SU-DHL-6 (cell line): Measurements from ENCODE around the gene CAMKK1.

ENCODE experiments used
- H2AFZ ChIP-seq: fragments of 200-600 bp; sonication (generic); 2 replicates; pipeline ENCODE4 v1.6.1; 2014; ENCODE audit warnings: low read depth, mild to moderate bottlenecking, moderate library complexity, mixed read lengths, antibody characterized with exemption, low read length; ENCODE audit not compliant: severe bottlenecking
- H3F3A ChIP-seq: fragments of 200-600 bp; shearing (Covaris generic); 2 replicates; pipeline ENCODE4 v1.6.0; 2016; ENCODE audit warnings: antibody characterized with exemption, mild to moderate bottlenecking; ENCODE audit not compliant: insufficient read depth
- H3K27ac ChIP-seq: fragments of 200-600 bp; sonication (generic); 2 replicates; pipeline ENCODE4 v1.5.1; 2016; ENCODE audit warnings: low read depth, mild to moderate bottlenecking, low read length, moderate library complexity, mixed read lengths
- H3K27me3 ChIP-seq: fragments of 200-600 bp; sonication (generic), shearing (Covaris generic); 2 replicates; pipeline ENCODE4 v1.6.0; 2014; ENCODE audit warnings: mild to moderate bottlenecking, low read length
- H3K36me3 ChIP-seq: fragments of 200-600 bp; sonication (generic); 2 replicates; pipeline ENCODE4 v1.6.1; 2014; ENCODE audit warnings: mild to moderate bottlenecking, low read length, mixed read lengths
- H3K4me2 ChIP-seq: fragments of 300-600, 200-600 bp; shearing (Covaris generic), sonication (generic); 2 replicates; pipeline ENCODE4 v1.6.0; 2014; ENCODE audit warnings: low read length, low read depth, mild to moderate bottlenecking; ENCODE audit not compliant: poor library complexity, severe bottlenecking
- H3K4me3 ChIP-seq: fragments of 200-600 bp; sonication (generic); 2 replicates; pipeline ENCODE4 v1.5.1; 2014; ENCODE audit warnings: antibody characterized with exemption, low read length, mild to moderate bottlenecking, mixed read lengths; ENCODE audit not compliant: insufficient read depth, poor library complexity, severe bottlenecking
- H3K79me2 ChIP-seq: fragments of 200-600 bp; sonication (generic); 2 replicates; pipeline ENCODE4 v1.6.1; 2014; ENCODE audit warnings: mild to moderate bottlenecking, low read length, moderate library complexity; ENCODE audit not compliant: insufficient read depth
- H3K9ac ChIP-seq: fragments of 200-600 bp; sonication (generic); 2 replicates; pipeline ENCODE4 v1.7.0; 2014; ENCODE audit warnings: mild to moderate bottlenecking, low read length
- H3K9me2 ChIP-seq: fragments of 200-600 bp; sonication (generic); replicated peaks from 2 replicates; pipeline ENCODE4 v1.6.1; 2014; ENCODE audit warnings: low read length; ENCODE audit not compliant: insufficient read depth
- H3K9me3 ChIP-seq: fragments of 200-600 bp; sonication (generic); 2 replicates; pipeline ENCODE4 v1.6.1; 2014; ENCODE audit warnings: low read length, mixed read lengths; ENCODE audit not compliant: insufficient read depth
- H4K20me1 ChIP-seq: fragments of 200-600 bp; sonication (generic); 2 replicates; pipeline ENCODE4 v1.6.1; 2014; ENCODE audit warnings: low read depth, mild to moderate bottlenecking, antibody characterized with exemption, low read length, moderate library complexity, mixed read lengths
- EZH2phosphoT487 ChIP-seq: fragments of 200-600 bp; sonication (generic), shearing (Covaris generic); conservative IDR thresholded peaks from 2 replicates; pipeline ENCODE4 v1.6.1; 2018; ENCODE audit warnings: mild to moderate bottlenecking, antibody characterized with exemption, low read length, moderate library complexity, mixed read lengths
- TF ChIP-seq, protein P1 (sequence below): fragments of 200-600 bp; sonication (generic); IDR thresholded peaks from one replicate; pipeline ENCODE4 v1.5.1; 2017; ENCODE audit warnings: antibody characterized with exemption, mild to moderate bottlenecking, low read length, moderate library complexity; ENCODE audit not compliant: insufficient read depth, poor library complexity, severe bottlenecking

CAMKK1 gene

DNA sequence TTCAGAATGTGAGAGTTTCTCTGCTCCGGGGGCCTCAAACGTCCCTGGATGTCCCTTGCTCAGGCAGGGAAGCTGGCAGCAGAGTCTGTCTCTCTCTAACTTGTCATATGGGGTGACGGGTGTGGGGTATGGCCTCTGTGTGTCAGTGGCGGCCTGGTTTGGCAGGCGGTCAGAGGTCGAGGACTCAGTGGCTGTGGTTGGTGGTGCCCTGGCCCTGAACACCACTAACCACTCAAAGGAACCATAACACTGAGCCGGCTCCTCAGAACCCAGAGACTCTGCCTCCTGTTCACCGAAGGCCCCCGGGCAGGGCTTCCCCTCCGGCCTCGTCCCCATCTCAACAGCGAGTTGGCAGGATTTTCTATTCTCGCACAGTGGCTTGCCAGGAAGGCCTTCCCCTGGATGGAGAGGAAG lies 22.7 kb upstream of the CAMKK1 start:
- H3K36me3 ChIP-seq, result no peaks in the 10 kb centered on the region
- no peak overlapping the region for H2AFZ ChIP-seq
- no peak overlapping the region for H3K4me3 ChIP-seq
- H3K4me2 ChIP-seq, result no peak overlapping the region
- H3K9ac ChIP-seq, result no peak overlapping the region
- H3K27me3 ChIP-seq, result no peaks in the 10 kb centered on the region
- peaks cover 6% of the 10 kb centered on the region; the same call in 1 of the 2 replicates for H3F3A ChIP-seq
- H3K9me2 ChIP-seq, result no peaks in the 10 kb centered on the region
- H3K79me2 ChIP-seq, result no peaks in the 10 kb centered on the region
- H4K20me1 ChIP-seq, result no peaks in the 10 kb centered on the region
- no peak for TF ChIP-seq EZH2phosphoT487
- TF ChIP-seq, protein P1, sequence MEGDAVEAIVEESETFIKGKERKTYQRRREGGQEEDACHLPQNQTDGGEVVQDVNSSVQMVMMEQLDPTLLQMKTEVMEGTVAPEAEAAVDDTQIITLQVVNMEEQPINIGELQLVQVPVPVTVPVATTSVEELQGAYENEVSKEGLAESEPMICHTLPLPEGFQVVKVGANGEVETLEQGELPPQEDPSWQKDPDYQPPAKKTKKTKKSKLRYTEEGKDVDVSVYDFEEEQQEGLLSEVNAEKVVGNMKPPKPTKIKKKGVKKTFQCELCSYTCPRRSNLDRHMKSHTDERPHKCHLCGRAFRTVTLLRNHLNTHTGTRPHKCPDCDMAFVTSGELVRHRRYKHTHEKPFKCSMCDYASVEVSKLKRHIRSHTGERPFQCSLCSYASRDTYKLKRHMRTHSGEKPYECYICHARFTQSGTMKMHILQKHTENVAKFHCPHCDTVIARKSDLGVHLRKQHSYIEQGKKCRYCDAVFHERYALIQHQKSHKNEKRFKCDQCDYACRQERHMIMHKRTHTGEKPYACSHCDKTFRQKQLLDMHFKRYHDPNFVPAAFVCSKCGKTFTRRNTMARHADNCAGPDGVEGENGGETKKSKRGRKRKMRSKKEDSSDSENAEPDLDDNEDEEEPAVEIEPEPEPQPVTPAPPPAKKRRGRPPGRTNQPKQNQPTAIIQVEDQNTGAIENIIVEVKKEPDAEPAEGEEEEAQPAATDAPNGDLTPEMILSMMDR, result no peak
- H3K27ac ChIP-seq, result no peak overlapping the region
- H3K9me3 ChIP-seq, result no peaks in the 10 kb centered on the region

DNA sequence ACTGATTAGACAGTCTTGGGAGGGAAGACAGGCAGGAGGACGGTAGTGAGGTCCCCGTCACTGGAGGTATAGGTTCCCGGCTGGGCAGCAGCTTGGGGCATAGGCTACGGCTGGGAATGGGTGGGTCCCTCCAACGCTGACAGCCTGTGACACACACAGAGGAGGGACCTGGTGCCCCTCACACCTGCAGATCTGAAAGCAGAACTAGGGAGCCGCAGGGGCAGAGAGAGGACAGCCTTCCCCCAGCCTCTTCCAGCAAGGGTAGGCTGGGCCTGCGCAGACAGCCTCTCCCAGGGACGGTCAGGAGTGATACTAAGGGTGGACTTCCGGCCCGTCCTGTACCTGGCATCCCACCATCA lies 21.4 kb upstream of the CAMKK1 start:
- H3K4me2 ChIP-seq, result peak overlapping the region; percentile 47

DNA sequence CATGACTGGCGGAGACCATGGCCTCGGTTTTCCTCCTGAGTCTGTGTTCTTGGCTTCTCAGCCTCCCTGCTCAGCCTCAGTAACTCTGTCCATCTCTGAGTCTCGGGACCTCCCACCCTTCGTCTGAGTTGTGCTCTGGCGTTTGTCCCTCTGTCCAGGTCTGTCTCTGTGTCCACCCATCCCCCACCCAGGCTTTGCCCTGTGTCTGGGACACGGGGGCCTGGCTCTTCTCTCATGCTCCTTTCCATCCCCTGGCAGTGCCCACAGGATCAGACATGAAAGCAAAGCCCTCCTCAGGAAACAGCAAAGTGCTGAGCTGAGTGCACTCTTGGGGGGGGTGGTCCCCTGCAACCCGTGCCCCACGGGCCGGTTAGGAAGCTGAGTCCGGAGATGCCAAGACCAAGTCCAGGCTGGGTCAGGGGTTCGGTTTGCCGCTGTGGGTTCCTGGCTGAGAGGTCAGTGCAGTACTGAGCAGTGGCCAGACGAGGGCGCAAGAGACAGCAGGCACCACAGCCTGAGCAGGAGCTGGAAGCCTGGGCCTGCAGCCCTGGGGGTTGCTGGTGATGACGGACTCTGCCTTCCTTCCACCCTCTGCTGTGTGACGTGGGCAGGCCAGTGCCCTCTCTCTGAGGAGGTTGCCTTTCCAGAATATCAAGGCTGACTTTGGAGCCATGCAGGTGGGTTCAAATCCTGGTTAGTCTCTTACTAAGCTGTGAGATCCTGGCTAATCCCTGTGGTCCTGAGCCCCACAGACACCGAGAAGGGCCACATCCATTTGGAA lies 20.9 kb upstream of the CAMKK1 start:
- Histone ChIP-seq H3K4me3 (no peak overlapping the region), H4K20me1 (no peaks in the 10 kb centered on the region), H2AFZ (no peak overlapping the region), H3K36me3 (no peaks in the 10 kb centered on the region), H3K27ac (peak overlapping the region; percentile 83), H3K9me3 (no peaks in the 10 kb centered on the region), H3K9me2 (no peaks in the 10 kb centered on the region), H3K27me3 (no peaks in the 10 kb centered on the region), H3F3A (peaks cover 10% of the 10 kb centered on the region), H3K9ac (peak overlapping the region; percentile 24; the same call in 1 of the 2 replicates), H3K79me2 (no peaks in the 10 kb centered on the region), H3K4me2 (peak overlapping the region; percentile 47)
- TF ChIP-seq, protein P1, result peak; percentile 98
- TF ChIP-seq EZH2phosphoT487, result no peak

More for the DNA sequence above, 21.4 kb upstream of the CAMKK1 start:
- no peaks in the 10 kb centered on the region for H3K79me2 ChIP-seq
- H3F3A ChIP-seq, result peaks cover 10% of the 10 kb centered on the region; the same call in 1 of the 2 replicates
- H3K27ac ChIP-seq, result peak overlapping the region; percentile 83
- no peaks in the 10 kb centered on the region for H4K20me1 ChIP-seq
- no peaks in the 10 kb centered on the region for H3K36me3 ChIP-seq
- no peak for TF ChIP-seq EZH2phosphoT487
- TF ChIP-seq, protein P1, result no peak
- H3K4me3 ChIP-seq, result no peak overlapping the region
- no peaks in the 10 kb centered on the region for H3K9me3 ChIP-seq
- no peaks in the 10 kb centered on the region for H3K27me3 ChIP-seq
- no peaks in the 10 kb centered on the region for H3K9me2 ChIP-seq
- H2AFZ ChIP-seq, result no peak overlapping the region
- H3K9ac ChIP-seq, result peak overlapping the region; percentile 25; the same call in 1 of the 2 replicates
